Activated T-helper 1 cell treated with anti-CD3 and anti-CD28 coated beads, Interleukin-12 subunit alpha, Interleukin-12 subunit beta, Interleukin-2, Interleukin-4 antibody, amounts not matched to agents 30 ng/mL and 10 ng/mL and 1 ng/mL, durations not matched to agents 14 hours and 24 hours and 36 hours (primary cell): ENCODE data around the gene GULP1. TPM values are rescaled to one million over a fixed set of nuclear protein-coding genes. Genes with fewer than 3 reads are reported as not detected.

ENCODE experiments used
- DNase-seq: peaks from one replicate; pipeline ENCODE4 v3.0.0; 2021; ENCODE audit warnings: low spot score
- H3K27ac Mint-ChIP-seq: one replicate; pipeline ENCODE4 v1.8.0; 2021; ENCODE audit warnings: mild to moderate bottlenecking, mixed read lengths
- H3K27me3 Mint-ChIP-seq: one replicate; pipeline ENCODE4 v1.8.0; 2022; ENCODE audit warnings: mild to moderate bottlenecking, moderate library complexity, mixed read lengths; ENCODE audit not compliant: insufficient read depth
- H3K36me3 Mint-ChIP-seq: one replicate; pipeline ENCODE4 v1.8.0; 2021; ENCODE audit warnings: low read depth, mixed read lengths
- H3K4me1 Mint-ChIP-seq: one replicate; pipeline ENCODE4 v1.8.0; 2021; ENCODE audit warnings: low read depth, mixed read lengths
- H3K4me3 Mint-ChIP-seq: one replicate; pipeline ENCODE4 v1.8.0; 2021; ENCODE audit warnings: mild to moderate bottlenecking, moderate library complexity, mixed read lengths
- H3K9me3 Mint-ChIP-seq: one replicate; pipeline ENCODE4 v1.8.0; 2021; ENCODE audit warnings: mixed read lengths
- intact Hi-C: fragments of 100-400 bp; cut with micrococcal nuclease; formaldehyde crosslinking; loops from one replicate; pipeline ENCODE4 v1.15.1; 2024
- total RNA-seq: library from RNA; stranded (reverse); gene quantifications from 2 replicates; pipeline ENCODE4 v1.2.3, GENCODE V29; 2022

GULP1 gene
- total RNA-seq, 1 donor from 2014 or later, result not detected

DNA sequence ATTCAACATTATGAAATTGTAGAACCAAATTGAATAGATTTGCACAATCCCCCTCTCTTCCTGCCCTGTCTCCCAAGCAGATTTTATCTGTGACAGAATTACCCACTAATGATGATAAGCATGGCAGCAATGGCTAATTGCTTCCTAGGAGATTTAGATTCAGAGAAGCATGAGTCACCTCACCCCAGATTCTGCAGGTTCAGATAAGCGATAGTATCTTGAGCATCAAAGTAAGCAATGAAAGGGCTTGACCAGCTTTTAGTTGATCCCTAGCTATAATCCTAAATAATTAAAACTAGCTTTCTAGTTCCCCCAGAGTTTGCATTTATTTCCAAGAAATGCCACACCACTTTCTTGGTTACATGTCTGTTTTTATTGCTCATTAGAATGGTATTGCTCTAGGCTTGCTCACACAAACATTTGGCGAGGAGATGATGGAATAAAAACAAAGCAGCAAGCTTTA lies 204.3 kb downstream of the GULP1 start:
- H3K36me3 Mint-ChIP-seq, result no peaks in the 10 kb centered on the region

DNA sequence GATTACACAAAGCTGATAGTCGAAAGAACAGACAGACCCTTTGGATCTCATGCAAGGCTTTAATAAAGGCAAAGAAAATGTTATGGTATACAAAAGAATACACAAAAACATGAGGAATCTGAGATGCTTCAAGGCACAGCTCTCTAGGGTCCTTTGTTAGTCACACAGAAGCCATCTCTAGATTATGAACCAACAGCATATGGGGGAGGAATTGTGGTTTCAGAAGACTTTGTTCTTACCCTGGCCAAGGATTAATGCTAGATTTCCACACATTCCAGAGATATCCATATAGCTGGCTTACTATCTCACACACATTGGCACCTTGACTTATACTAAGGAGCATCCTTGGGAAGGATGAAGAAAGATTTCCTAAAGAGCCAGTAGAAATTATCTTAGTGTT lies 206.1 kb downstream of the GULP1 start:
- Mint-ChIP-seq H3K36me3 (no peaks in the 10 kb centered on the region), H3K27ac (no peak overlapping the region), H3K9me3 (no peaks in the 10 kb centered on the region), H3K4me1 (no peaks in the 10 kb centered on the region), H3K4me3 (no peak overlapping the region), H3K27me3 (no peaks in the 10 kb centered on the region)
- intact Hi-C loops, result no loop called here
- DNase-seq, result no peak

More for the DNA sequence above, 204.3 kb downstream of the GULP1 start:
- intact Hi-C loops, result no loop called here
- Mint-ChIP-seq H3K4me1 (no peaks in the 10 kb centered on the region), H3K4me3 (no peak overlapping the region), H3K9me3 (no peaks in the 10 kb centered on the region), H3K27me3 (no peaks in the 10 kb centered on the region), H3K27ac (no peak overlapping the region)
- no peak for DNase-seq

DNA sequence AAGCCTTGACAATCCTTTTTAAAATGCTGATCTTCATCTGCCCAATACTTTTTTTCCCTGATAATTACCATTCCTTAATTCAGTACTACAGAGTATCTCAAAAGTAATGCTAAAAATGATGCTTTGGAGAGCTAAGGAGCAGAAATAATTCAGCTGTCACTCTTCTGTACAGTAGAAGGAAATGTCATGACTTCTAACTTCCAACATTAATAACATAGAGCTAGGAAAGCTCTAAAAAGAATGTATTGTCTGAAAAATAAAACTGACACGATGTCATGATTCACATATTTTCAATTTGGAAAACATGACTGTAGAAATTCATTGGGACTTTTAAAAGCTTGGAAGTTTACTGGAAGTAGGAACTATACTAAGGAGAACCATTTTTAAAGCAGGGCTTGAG lies 212.3 kb downstream of the GULP1 start:
- Mint-ChIP-seq H3K9me3 (no peaks in the 10 kb centered on the region), H3K36me3 (no peaks in the 10 kb centered on the region), H3K4me1 (no peaks in the 10 kb centered on the region), H3K4me3 (no peak overlapping the region), H3K27me3 (peaks cover 4% of the 10 kb centered on the region), H3K27ac (no peak overlapping the region)
- DNase-seq, result no peak
- intact Hi-C loops, result no loop called here

DNA sequence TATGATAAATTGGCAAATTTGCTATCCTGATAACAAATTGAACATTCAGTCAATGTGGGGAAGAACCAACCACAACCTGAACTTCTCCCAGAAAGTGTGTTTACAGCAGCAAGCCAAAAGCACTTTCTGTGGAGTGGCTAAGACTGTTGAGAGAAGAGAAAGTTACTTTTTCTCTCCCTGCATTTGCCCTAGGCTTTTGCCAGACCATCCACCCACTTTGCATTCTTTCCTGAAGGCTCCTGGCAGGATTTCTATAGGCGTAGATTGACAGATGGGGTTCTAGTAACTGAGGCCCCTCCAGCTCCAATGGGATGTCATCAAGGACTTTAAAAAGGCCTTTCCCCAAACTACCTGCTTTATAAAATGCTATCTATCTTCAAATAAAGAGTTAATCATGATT lies 215.2 kb downstream of the GULP1 start:
- H3K36me3 Mint-ChIP-seq, result no peaks in the 10 kb centered on the region
- no peak overlapping the region for H3K27ac Mint-ChIP-seq
- DNase-seq, result no peak
- H3K27me3 Mint-ChIP-seq, result peaks cover 4% of the 10 kb centered on the region
- H3K4me3 Mint-ChIP-seq, result no peak overlapping the region
- no peaks in the 10 kb centered on the region for H3K9me3 Mint-ChIP-seq
- intact Hi-C loops, result no loop called here
- H3K4me1 Mint-ChIP-seq, result no peaks in the 10 kb centered on the region

DNA sequence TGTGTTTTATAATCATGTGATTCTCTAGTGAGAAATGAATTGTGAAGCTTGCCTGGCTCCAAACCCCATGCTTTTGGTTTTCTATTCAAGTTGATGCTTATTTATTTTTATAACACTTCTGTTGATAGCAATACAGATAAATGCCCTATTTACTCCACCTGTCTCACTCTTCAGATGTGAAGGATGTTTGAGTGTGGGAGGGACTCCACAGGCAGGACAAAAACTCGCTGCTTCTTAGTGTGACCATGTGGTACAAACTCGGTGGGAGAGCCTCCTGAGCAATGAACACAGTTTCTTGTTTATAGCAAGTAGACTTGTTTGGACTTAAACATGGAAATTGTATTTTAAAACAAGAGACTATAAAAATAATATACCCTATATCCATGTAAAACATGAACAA lies 219.7 kb downstream of the GULP1 start:
- no peak overlapping the region for H3K27ac Mint-ChIP-seq
- peaks cover 2% of the 10 kb centered on the region for H3K27me3 Mint-ChIP-seq
- no peaks in the 10 kb centered on the region for H3K36me3 Mint-ChIP-seq
- H3K4me3 Mint-ChIP-seq, result no peak overlapping the region
- no peaks in the 10 kb centered on the region for H3K9me3 Mint-ChIP-seq
- DNase-seq, result no peak
- intact Hi-C loops, result loop anchor here (5.0 kb wide), 1 partner anchor 1009 kb away; no protein-coding TSS in a partner anchor
- no peaks in the 10 kb centered on the region for H3K4me1 Mint-ChIP-seq

DNA sequence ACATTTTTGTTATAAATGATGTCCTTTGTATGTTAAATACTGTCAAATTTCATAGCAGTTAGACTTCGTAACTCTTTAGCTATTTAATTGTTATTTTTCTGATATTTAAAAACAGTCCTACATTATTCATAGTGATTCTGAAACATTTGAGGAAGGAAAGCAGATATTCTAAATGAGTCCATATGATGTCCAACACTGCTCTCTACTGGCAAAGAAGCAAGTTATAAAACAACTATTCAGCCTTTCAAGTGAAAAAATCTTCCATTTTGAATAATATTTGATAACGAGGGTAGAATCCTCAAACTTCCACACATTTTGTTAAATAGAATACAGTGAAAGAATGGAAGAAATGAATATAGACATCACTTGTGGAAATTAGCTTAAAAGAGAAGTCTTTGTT lies 220.8 kb downstream of the GULP1 start:
- Mint-ChIP-seq H3K27me3 (peaks cover 2% of the 10 kb centered on the region), H3K27ac (no peak overlapping the region), H3K4me3 (no peak overlapping the region), H3K9me3 (no peaks in the 10 kb centered on the region), H3K36me3 (no peaks in the 10 kb centered on the region), H3K4me1 (no peaks in the 10 kb centered on the region)
- no peak for DNase-seq
- intact Hi-C loops, result loop anchor here (5.0 kb wide), 1 partner anchor 1010 kb away; no protein-coding TSS in a partner anchor

DNA sequence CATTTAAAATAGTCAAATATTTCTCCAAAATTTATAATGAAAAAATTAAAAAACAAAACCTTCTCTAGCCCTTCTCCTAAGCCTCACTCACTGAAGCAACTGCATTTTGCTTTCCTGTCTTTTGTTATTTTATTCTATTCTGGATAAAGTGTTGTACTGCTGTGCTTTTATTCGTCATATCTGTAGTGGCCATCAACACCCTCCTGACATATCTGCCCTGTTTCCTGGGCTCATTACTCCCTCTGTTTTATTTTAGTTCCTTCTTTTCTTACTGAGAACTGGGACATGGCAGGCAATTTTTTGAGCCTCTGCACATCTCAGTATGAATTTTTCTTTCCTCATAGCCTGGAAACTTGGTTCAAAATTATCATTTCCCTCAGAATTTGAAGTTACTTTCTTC lies 224.2 kb downstream of the GULP1 start:
- intact Hi-C loops, result no loop called here
- H3K9me3 Mint-ChIP-seq, result no peaks in the 10 kb centered on the region
- no peak overlapping the region for H3K4me3 Mint-ChIP-seq
- H3K4me1 Mint-ChIP-seq, result no peaks in the 10 kb centered on the region
- DNase-seq, result no peak
- H3K27ac Mint-ChIP-seq, result no peak overlapping the region
- H3K36me3 Mint-ChIP-seq, result no peaks in the 10 kb centered on the region
- H3K27me3 Mint-ChIP-seq, result peaks cover 2% of the 10 kb centered on the region

DNA sequence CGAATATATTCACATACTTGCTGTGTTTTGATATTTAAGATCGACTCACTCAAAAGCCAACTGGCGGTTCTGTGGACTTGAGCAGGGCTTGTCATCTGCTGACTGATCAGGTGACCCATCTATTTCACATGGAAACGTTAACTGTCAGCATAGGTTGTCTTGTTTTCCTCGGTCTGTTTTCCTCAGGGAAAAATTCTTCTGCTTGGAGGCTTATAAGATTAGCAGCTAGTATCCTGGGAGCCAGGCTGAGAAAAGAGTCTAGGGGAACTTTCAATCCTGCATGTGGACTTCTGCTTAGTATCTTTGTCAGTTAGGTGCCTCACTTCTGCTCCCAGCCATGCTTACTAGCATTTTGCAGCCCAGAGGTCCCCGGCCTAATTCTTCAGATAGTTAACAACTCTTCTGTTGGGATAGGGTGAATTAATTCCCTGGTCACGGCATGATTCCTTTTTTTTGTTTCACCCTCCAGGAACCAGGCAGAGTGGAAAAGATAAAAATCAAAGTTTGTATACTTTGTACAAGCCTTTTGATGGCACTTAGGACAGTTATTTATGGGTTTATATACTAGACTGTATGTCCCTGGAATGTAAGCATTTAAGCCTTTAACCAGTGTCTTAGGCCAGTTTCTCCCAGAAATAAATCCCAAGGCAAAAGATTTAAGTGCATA lies 226.0 kb downstream of the GULP1 start:
- no peaks in the 10 kb centered on the region for H3K9me3 Mint-ChIP-seq
- H3K27me3 Mint-ChIP-seq, result peaks cover 5% of the 10 kb centered on the region
- H3K4me3 Mint-ChIP-seq, result no peak overlapping the region
- intact Hi-C loops, result no loop called here
- DNase-seq, result no peak
- H3K36me3 Mint-ChIP-seq, result no peaks in the 10 kb centered on the region
- H3K27ac Mint-ChIP-seq, result no peak overlapping the region
- no peaks in the 10 kb centered on the region for H3K4me1 Mint-ChIP-seq

DNA sequence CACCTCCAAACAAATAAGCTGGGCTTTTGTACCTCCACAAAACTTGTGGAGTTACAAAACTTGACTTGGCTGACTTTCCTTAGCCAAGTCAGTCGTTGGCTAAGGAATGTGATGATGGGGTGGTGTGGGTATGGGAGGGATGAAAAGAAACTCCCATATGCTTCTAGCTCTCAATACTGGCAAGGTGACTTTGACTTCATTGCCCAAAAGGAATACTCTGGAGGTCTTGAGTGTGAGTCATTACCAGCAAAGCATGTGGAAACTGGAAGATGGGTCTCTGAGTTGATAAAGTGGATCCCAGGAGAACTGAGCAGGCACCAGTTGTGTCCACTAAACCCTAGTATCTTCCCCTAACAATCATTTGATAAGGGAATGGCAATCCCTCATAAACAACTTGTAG lies 226.7 kb downstream of the GULP1 start:
- no peak overlapping the region for H3K27ac Mint-ChIP-seq
- no peaks in the 10 kb centered on the region for H3K9me3 Mint-ChIP-seq
- DNase-seq, result no peak
- intact Hi-C loops, result no loop called here
- H3K36me3 Mint-ChIP-seq, result no peaks in the 10 kb centered on the region
- peaks cover 5% of the 10 kb centered on the region for H3K27me3 Mint-ChIP-seq
- no peaks in the 10 kb centered on the region for H3K4me1 Mint-ChIP-seq
- H3K4me3 Mint-ChIP-seq, result no peak overlapping the region

DNA sequence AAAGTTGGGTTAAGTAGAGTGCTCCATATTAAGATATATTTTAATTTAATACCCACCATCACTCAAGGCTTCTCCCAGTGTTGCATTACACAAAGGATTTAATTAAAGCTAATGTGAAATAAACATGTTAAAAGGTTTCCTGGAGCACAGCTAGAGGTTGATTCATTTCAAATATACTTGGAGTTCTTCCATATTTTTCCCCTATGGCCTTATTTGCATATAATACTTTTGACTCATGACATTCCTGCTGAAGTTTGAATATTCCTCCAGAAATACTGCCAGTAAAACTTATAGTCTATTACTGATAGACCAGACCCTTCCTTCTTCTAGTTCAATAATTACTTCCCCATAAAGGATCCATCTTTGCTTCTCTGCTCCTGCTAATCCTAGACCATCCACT lies 227.5 kb downstream of the GULP1 start:
- no peak overlapping the region for H3K4me3 Mint-ChIP-seq
- no peak overlapping the region for H3K27ac Mint-ChIP-seq
- H3K4me1 Mint-ChIP-seq, result no peaks in the 10 kb centered on the region
- intact Hi-C loops, result no loop called here
- no peak for DNase-seq
- no peaks in the 10 kb centered on the region for H3K36me3 Mint-ChIP-seq
- H3K9me3 Mint-ChIP-seq, result no peaks in the 10 kb centered on the region
- peaks cover 5% of the 10 kb centered on the region for H3K27me3 Mint-ChIP-seq

DNA sequence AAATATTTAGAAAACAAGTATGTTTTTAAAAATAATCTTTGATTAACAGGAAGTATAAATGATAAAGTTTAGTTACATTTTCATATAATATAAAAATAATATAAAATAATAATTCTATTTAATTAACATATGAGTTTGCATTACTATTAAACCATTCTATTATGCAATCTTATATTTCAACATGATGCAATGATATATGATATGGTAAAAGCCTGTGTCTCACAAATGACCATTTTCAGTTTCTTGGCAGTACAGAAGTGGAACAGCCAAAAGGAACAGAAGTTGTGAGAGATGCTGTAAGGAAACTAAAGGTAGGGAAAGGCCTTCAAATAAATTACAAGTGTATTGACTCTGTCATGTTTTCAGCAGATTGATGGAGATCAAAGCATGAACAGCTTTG lies 230.8 kb downstream of the GULP1 start:
- intact Hi-C loops, result loop anchor here (5.0 kb wide), 2 partner anchors 570 to 765 kb away; no protein-coding TSS in a partner anchor
- Mint-ChIP-seq H3K27ac (no peak overlapping the region), H3K36me3 (no peaks in the 10 kb centered on the region), H3K4me1 (no peaks in the 10 kb centered on the region), H3K4me3 (no peak overlapping the region), H3K9me3 (no peaks in the 10 kb centered on the region), H3K27me3 (peaks cover 2% of the 10 kb centered on the region)
- no peak for DNase-seq

DNA sequence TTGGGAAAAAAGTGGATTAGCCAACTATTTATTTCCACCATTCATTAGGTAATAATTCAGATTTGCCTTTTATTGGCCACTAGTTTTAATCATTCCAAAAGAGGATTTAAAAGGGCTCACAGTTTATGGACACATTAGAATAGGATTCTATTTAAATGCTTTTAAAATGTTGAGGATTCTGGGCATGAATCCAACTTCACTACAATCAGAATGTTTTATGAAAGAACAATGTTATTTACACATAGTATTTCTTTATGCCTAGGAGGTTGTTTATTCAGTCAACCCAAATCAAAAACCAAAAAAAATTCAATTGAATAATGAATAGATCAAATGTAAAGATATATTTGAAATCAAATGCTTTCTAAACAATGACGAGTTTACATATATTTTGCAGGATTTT lies 232.2 kb downstream of the GULP1 start:
- Mint-ChIP-seq H3K9me3 (no peaks in the 10 kb centered on the region), H3K4me1 (no peaks in the 10 kb centered on the region), H3K27ac (no peak overlapping the region), H3K4me3 (no peak overlapping the region), H3K27me3 (peaks cover 2% of the 10 kb centered on the region), H3K36me3 (no peaks in the 10 kb centered on the region)
- no peak for DNase-seq
- intact Hi-C loops, result loop anchor here (1.0 to 5.0 kb wide), 4 partner anchors 460 to 888 kb away; no protein-coding TSS in a partner anchor

DNA sequence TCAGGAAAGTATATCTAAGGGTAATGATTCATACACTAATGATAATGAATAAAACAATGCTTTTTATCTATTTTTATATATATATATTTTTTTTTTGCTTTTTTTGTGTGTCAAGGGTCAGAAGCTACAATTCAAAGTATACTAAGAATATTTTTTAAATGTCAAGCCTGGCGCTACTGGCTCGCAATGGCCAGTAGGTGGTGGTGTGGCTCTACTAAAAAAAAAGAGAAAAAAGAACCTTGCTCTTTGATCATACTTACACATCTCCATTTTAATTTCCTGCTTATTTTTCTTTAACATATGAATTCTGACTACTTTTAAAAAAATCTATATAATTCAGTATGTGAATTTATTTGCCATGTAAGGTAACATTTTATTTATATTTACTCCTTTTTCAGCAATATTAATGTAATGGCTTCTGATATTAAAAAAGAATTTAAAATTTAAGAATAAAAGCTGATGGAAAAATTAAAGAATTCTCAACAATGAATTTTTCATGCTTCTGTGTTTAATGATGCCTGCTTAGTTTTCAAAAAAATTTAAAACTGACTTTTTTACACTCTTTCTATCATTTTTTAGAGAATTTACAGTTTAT lies 232.9 kb downstream of the GULP1 start:
- Mint-ChIP-seq H3K36me3 (no peaks in the 10 kb centered on the region), H3K4me1 (no peaks in the 10 kb centered on the region), H3K4me3 (no peak overlapping the region), H3K27me3 (peaks cover 2% of the 10 kb centered on the region), H3K27ac (no peak overlapping the region), H3K9me3 (no peaks in the 10 kb centered on the region)
- intact Hi-C loops, result loop anchor here (1.0 to 5.0 kb wide), 4 partner anchors 460 to 888 kb away; no protein-coding TSS in a partner anchor
- DNase-seq, result no peak
